H9 (cell line): ENCODE measurements around the gene PIK3R4. TPM values are rescaled to one million over a fixed set of nuclear protein-coding genes. Genes with fewer than 3 reads are reported as not detected.

ENCODE experiments used
- DNase-seq: peaks from one replicate; pipeline ENCODE4 v3.0.0-alpha.2; 2017
- H2AFZ ChIP-seq: one replicate; pipeline ENCODE4 v1.6.1; 2013; ENCODE audit warnings: mild to moderate bottlenecking, low read length, control low read depth, moderate library complexity
- H2AK5ac ChIP-seq: 2 replicates; pipeline ENCODE4 v1.6.1; 2013; ENCODE audit warnings: low read length, control low read depth, mixed read lengths; ENCODE audit not compliant: insufficient read length
- H2BK120ac ChIP-seq: one replicate; pipeline ENCODE4 v1.6.1; 2013; ENCODE audit warnings: low read depth, mild to moderate bottlenecking, low read length, control low read depth, inconsistent platforms; ENCODE audit not compliant: poor library complexity, severe bottlenecking
- H2BK12ac ChIP-seq: 2 replicates; pipeline ENCODE4 v1.6.1; 2013; ENCODE audit warnings: low read length, control low read depth, mixed read lengths, low read depth; ENCODE audit not compliant: insufficient read length
- H2BK15ac ChIP-seq: 2 replicates; pipeline ENCODE4 v1.6.1; 2013; ENCODE audit warnings: low read depth, low read length, control low read depth
- H2BK20ac ChIP-seq: one replicate; pipeline ENCODE4 v1.6.1; 2013; ENCODE audit warnings: low read depth, mild to moderate bottlenecking, low read length, control low read depth, inconsistent platforms; ENCODE audit not compliant: poor library complexity, severe bottlenecking
- H2BK5ac ChIP-seq: 2 replicates; pipeline ENCODE4 v1.6.1; 2013; ENCODE audit warnings: low read length, control low read depth, mixed read lengths; ENCODE audit not compliant: insufficient read length
- H3K14ac ChIP-seq: 2 replicates; pipeline ENCODE4 v1.6.1; 2013; ENCODE audit warnings: low read length, control low read depth; ENCODE audit not compliant: insufficient read depth
- H3K18ac ChIP-seq: 2 replicates; pipeline ENCODE4 v1.6.1; 2013; ENCODE audit warnings: low read depth, mild to moderate bottlenecking, mixed read lengths, low read length, control low read depth; ENCODE audit not compliant: insufficient read length
- H3K23ac ChIP-seq: 2 replicates; pipeline ENCODE4 v1.6.1; 2013; ENCODE audit warnings: low read length, control low read depth, mixed read lengths, low read depth; ENCODE audit not compliant: insufficient read length
- H3K23me2 ChIP-seq: 2 replicates; pipeline ENCODE4 v1.6.1; 2013; ENCODE audit warnings: low read depth, mild to moderate bottlenecking, mixed read lengths, low read length, control low read depth; ENCODE audit not compliant: insufficient read length, poor library complexity, severe bottlenecking
- H3K27ac ChIP-seq: 2 replicates; pipeline ENCODE4 v1.5.1; 2013; ENCODE audit warnings: low read length, control low read depth, mixed read lengths, low read depth; ENCODE audit not compliant: insufficient read length
- H3K27me3 ChIP-seq: 2 replicates; pipeline ENCODE4 v1.6.1; 2013; ENCODE audit warnings: low read length, control low read depth, inconsistent platforms; ENCODE audit not compliant: insufficient read depth
- H3K4ac ChIP-seq: 2 replicates; pipeline ENCODE4 v1.6.1; 2013; ENCODE audit warnings: low read depth, mild to moderate bottlenecking, control low read depth, inconsistent platforms, low read length, moderate library complexity
- H3K4me1 ChIP-seq: 2 replicates; pipeline ENCODE4 v1.6.1; 2013; ENCODE audit warnings: low read length, control low read depth, inconsistent platforms; ENCODE audit not compliant: insufficient read depth
- H3K4me2 ChIP-seq: 2 replicates; pipeline ENCODE4 v1.6.1; 2013; ENCODE audit warnings: low read length, control low read depth, mixed read lengths; ENCODE audit not compliant: insufficient read length, insufficient read depth
- H3K56ac ChIP-seq: 2 replicates; pipeline ENCODE4 v1.6.1; 2013; ENCODE audit warnings: low read depth, mild to moderate bottlenecking, mixed read lengths, low read length, control low read depth; ENCODE audit not compliant: insufficient read length
- H3K79me1 ChIP-seq: 2 replicates; pipeline ENCODE4 v1.6.1; 2013; ENCODE audit warnings: low read depth, mild to moderate bottlenecking, moderate library complexity, low read length, control low read depth, inconsistent platforms; ENCODE audit not compliant: insufficient read depth, poor library complexity, severe bottlenecking
- H3K79me2 ChIP-seq: 2 replicates; pipeline ENCODE4 v1.6.1; 2013; ENCODE audit warnings: low read length, control low read depth, inconsistent platforms; ENCODE audit not compliant: insufficient read depth
- H3K9ac ChIP-seq: 2 replicates; pipeline ENCODE4 v1.6.1; 2013; ENCODE audit warnings: low read length, control low read depth, mixed read lengths; ENCODE audit not compliant: insufficient read length; ENCODE audit errors: extremely low read depth
- H3K9me3 ChIP-seq: one replicate; pipeline ENCODE4 v1.6.1; 2013; ENCODE audit warnings: low read depth, low read length, inconsistent platforms; ENCODE audit not compliant: control insufficient read depth
- H3T11ph ChIP-seq: one replicate; pipeline ENCODE4 v1.6.1; 2013; ENCODE audit warnings: mild to moderate bottlenecking, low read length, control low read depth, inconsistent platforms
- H4K20me1 ChIP-seq: one replicate; pipeline ENCODE4 v1.6.1; 2013; ENCODE audit not compliant: control insufficient read depth, insufficient read length, insufficient read depth
- H4K5ac ChIP-seq: 2 replicates; pipeline ENCODE4 v1.6.1; 2013; ENCODE audit warnings: low read depth, mild to moderate bottlenecking, mixed read lengths, low read length, control low read depth; ENCODE audit not compliant: insufficient read length
- H4K8ac ChIP-seq: replicated peaks from 2 replicates; pipeline ENCODE4 v1.6.1; 2013; ENCODE audit warnings: low read length, control low read depth, mixed read lengths, low read depth; ENCODE audit not compliant: insufficient read length
- H4K91ac ChIP-seq: 2 replicates; pipeline ENCODE4 v1.6.1; 2013; ENCODE audit warnings: low read depth, mild to moderate bottlenecking, moderate library complexity, mixed read lengths, low read length, control low read depth; ENCODE audit not compliant: insufficient read length
- H3K27ac Mint-ChIP-seq, 3 experiments: 2 replicates in 2 of 3; 3 replicates in 1 of 3; pipeline ENCODE4 v1.8.0; 2020 to 2021; ENCODE audit warnings: mixed read lengths in 3 of 3, mild to moderate bottlenecking in 1 of 3, moderate library complexity in 1 of 3
- H3K27me3 Mint-ChIP-seq: 2 replicates; pipeline ENCODE4 v1.8.0; 2021; ENCODE audit warnings: low read depth, mild to moderate bottlenecking, moderate library complexity, mixed read lengths
- H3K36me3 Mint-ChIP-seq, 3 experiments: 2 replicates in 2 of 3; 3 replicates in 1 of 3; pipeline ENCODE4 v1.8.0; 2020 to 2021; ENCODE audit warnings: low read depth in 3 of 3, mixed read lengths in 3 of 3; ENCODE audit not compliant: insufficient read depth in 1 of 3
- H3K4me1 Mint-ChIP-seq, 2 experiments: 2 replicates each; pipeline ENCODE4 v1.8.0; 2020; ENCODE audit warnings: mixed read lengths in 2 of 2
- H3K4me3 Mint-ChIP-seq, 2 experiments: 2 replicates in 1 of 2; 3 replicates in 1 of 2; pipeline ENCODE4 v1.8.0; 2020 to 2021; ENCODE audit warnings: mild to moderate bottlenecking in 2 of 2, mixed read lengths in 2 of 2, moderate library complexity in 1 of 2
- H3K9me3 Mint-ChIP-seq, 2 experiments: 2 replicates in 1 of 2; 3 replicates in 1 of 2; pipeline ENCODE4 v1.8.0; 2020; ENCODE audit warnings: mild to moderate bottlenecking in 2 of 2, mixed read lengths in 2 of 2, moderate library complexity in 1 of 2
- WGBS: extraction: QIAGEN DNeasy Blood & Tissue Kit; methylation state at CpG from one replicate; pipeline ENCODE4 v1.1.7; 2013; ENCODE audit warnings: missing lambda C conversion rate, low lambda C conversion rate, mixed read lengths; ENCODE audit not compliant: insufficient read length; ENCODE audit errors: extremely low coverage; 5-methylcytosine and 5-hydroxymethylcytosine counted together
- total RNA-seq: library from RNA; stranded (reverse); gene quantifications from 2 replicates; pipeline ENCODE4 v1.2.1, GENCODE V29; 2021
- TF ChIP-seq, protein P1 (sequence below): fragments of 200-600 bp; sonication (generic); conservative IDR thresholded peaks from 3 replicates; pipeline ENCODE4 v1.8.0; 2021; ENCODE audit warnings: antibody characterized with exemption, mild to moderate bottlenecking

The PIK3R4 gene
- total RNA-seq, 1 experiment from 2014 or later, result 28.6 TPM

DNA sequence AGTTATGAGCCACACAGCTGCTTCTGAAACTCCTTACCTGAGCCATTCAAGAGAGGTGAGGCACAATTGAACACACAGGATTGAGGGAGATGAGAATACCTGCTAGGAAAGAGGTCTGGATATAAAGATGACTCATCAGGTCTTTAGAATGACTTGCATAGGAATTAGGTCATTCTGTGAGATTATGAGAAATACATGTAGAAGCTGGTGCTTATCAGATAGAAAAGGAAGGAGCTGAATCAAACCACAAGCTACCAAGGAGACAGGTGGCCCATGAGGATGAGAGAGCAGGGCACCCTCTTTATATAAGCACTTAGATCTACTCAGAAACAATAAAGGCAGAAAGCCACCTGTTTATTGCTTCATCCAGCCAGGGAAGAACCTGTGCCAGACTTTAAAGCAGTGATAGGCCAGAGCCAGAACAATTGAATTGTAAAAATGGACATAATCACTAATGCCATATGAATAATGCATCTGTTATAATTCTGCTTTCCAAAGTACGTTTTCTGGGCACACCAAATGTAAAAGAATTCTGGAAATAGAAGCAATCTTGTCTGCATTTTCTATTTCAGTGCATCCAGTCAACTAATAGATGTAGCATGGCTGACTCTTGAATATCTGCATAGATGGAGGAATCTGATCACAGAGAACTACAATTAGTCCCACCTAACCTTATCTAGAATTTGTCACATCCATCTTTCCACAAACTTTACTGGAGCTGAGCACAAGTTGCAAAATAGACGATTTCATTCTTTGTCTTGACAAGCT, 74.9 kb downstream of the PIK3R4 start:
- no peak overlapping the region for H3K27ac ChIP-seq
- no peaks in the 10 kb centered on the region for H3K4me1 Mint-ChIP-seq
- no peak overlapping the region for H3K4ac ChIP-seq
- no peak overlapping the region for H3K14ac ChIP-seq
- no peak overlapping the region for H4K91ac ChIP-seq
- TF ChIP-seq, protein P1, sequence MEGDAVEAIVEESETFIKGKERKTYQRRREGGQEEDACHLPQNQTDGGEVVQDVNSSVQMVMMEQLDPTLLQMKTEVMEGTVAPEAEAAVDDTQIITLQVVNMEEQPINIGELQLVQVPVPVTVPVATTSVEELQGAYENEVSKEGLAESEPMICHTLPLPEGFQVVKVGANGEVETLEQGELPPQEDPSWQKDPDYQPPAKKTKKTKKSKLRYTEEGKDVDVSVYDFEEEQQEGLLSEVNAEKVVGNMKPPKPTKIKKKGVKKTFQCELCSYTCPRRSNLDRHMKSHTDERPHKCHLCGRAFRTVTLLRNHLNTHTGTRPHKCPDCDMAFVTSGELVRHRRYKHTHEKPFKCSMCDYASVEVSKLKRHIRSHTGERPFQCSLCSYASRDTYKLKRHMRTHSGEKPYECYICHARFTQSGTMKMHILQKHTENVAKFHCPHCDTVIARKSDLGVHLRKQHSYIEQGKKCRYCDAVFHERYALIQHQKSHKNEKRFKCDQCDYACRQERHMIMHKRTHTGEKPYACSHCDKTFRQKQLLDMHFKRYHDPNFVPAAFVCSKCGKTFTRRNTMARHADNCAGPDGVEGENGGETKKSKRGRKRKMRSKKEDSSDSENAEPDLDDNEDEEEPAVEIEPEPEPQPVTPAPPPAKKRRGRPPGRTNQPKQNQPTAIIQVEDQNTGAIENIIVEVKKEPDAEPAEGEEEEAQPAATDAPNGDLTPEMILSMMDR, result no peak
- H3K4me2 ChIP-seq, result no peak overlapping the region
- no peak overlapping the region for H3T11ph ChIP-seq
- H2BK5ac ChIP-seq, result no peak overlapping the region
- no peak overlapping the region for H4K5ac ChIP-seq
- no peak overlapping the region for H2AFZ ChIP-seq
- H3K27me3 ChIP-seq, result no peaks in the 10 kb centered on the region
- no peak overlapping the region for H3K27ac Mint-ChIP-seq
- no peaks in the 10 kb centered on the region for H3K9me3 ChIP-seq
- no peak overlapping the region for H3K23ac ChIP-seq
- H2BK20ac ChIP-seq, result no peak overlapping the region
- H2BK12ac ChIP-seq, result no peak overlapping the region
- no peak overlapping the region for H3K4me3 Mint-ChIP-seq
- H3K79me2 ChIP-seq, result no peaks in the 10 kb centered on the region
- no peak overlapping the region for H3K56ac ChIP-seq
- H4K8ac ChIP-seq, result no peak overlapping the region
- no peaks in the 10 kb centered on the region for H3K27me3 Mint-ChIP-seq
- H3K23me2 ChIP-seq, result no peaks in the 10 kb centered on the region
- no peak overlapping the region for H2BK15ac ChIP-seq
- H3K4me1 ChIP-seq, result no peaks in the 10 kb centered on the region
- no CpG with 5 or more reads among the region's 2 CpGs for WGBS
- no peak overlapping the region for H2BK120ac ChIP-seq
- H3K9ac ChIP-seq, result no peak overlapping the region
- no peaks in the 10 kb centered on the region for H3K9me3 Mint-ChIP-seq
- H4K20me1 ChIP-seq, result no peaks in the 10 kb centered on the region
- H2AK5ac ChIP-seq, result no peak overlapping the region
- H3K36me3 Mint-ChIP-seq, result peaks cover 6 to 11% (median 7%) of the 10 kb centered on the region in 3 experiments; a peak in 4 of 7 replicates
- H3K18ac ChIP-seq, result no peak overlapping the region
- no peak for DNase-seq
- H3K79me1 ChIP-seq, result no peaks in the 10 kb centered on the region
